PC-9 (cell line): ENCODE data around the gene SERTAD1. TPM values are rescaled to one million over a fixed set of nuclear protein-coding genes. Genes with fewer than 3 reads are reported as not detected.

Experiments used
- BruUV-seq: library from RNA; stranded (reverse); fragments of 400-500 nt; replicated peaks from 2 replicates; lab custom pipeline; 2021; lab: Mats Ljungman, UMichigan
- CTCF ChIA-PET: fragments of 300-600 bp; sonication (Branson Sonifier 250); formaldehyde crosslinking; loops from one replicate; lab custom pipeline; 2022; ENCODE audit warnings: antibody characterized with exemption; lab: Charles Lee
- POLR2A ChIA-PET: fragments of 300-600 bp; sonication (Branson Sonifier 250); formaldehyde crosslinking; loops from one replicate; lab custom pipeline; 2022; ENCODE audit warnings: antibody characterized with exemption; ENCODE audit not compliant: unreplicated experiment; lab: Charles Lee
- DNase-seq, 2 experiments: peaks; one replicate each; pipeline versions ENCODE4 v3.0.0 to v3.0.0-alpha.2; 2015 to 2022; ENCODE audit warnings: mixed read lengths in 1 of 2
- H2AFZ ChIP-seq: fragments of 200-600 bp; sonication (generic); 2 replicates; pipeline ENCODE4 v1.8.1; 2017; ENCODE audit warnings: antibody characterized with exemption
- H3F3A ChIP-seq: fragments of 200-600 bp; sonication (generic); 2 replicates; pipeline ENCODE4 v1.8.1; 2017; ENCODE audit warnings: antibody characterized with exemption, mild to moderate bottlenecking, low read depth; ENCODE audit not compliant: insufficient read depth
- H3K27ac ChIP-seq: fragments of 200-600 bp; sonication (generic); 2 replicates; pipeline ENCODE4 v1.6.1; 2016; ENCODE audit warnings: mixed run types
- H3K27me3 ChIP-seq: fragments of 200-600 bp; sonication (generic); 2 replicates; pipeline ENCODE4 v1.6.1; 2016; ENCODE audit warnings: low read depth, mixed run types; ENCODE audit not compliant: insufficient read depth
- H3K36me3 ChIP-seq: fragments of 200-600 bp; sonication (generic); 2 replicates; pipeline ENCODE4 v1.6.1; 2016; ENCODE audit warnings: low read depth, mixed run types
- H3K4me1 ChIP-seq: fragments of 200-600 bp; sonication (generic); replicated peaks from 2 replicates; pipeline ENCODE4 v1.6.1; 2016; ENCODE audit warnings: mixed run types; ENCODE audit not compliant: insufficient read depth
- H3K4me2 ChIP-seq: fragments of 200-600 bp; sonication (generic); 2 replicates; pipeline ENCODE4 v1.6.1; 2017; ENCODE audit warnings: mixed run types
- H3K4me3 ChIP-seq: fragments of 200-600 bp; sonication (generic); 2 replicates; pipeline ENCODE4 v1.6.1; 2016; ENCODE audit warnings: mixed run types
- H3K79me2 ChIP-seq: fragments of 200-600 bp; sonication (generic); 2 replicates; pipeline ENCODE4 v1.6.1; 2017; ENCODE audit warnings: low read depth, mixed run types
- H3K9me2 ChIP-seq: fragments of 200-600 bp; sonication (generic); 2 replicates; pipeline ENCODE4 v1.8.1; 2017; ENCODE audit warnings: mild to moderate bottlenecking; ENCODE audit not compliant: insufficient read depth
- H3K9me3 ChIP-seq: fragments of 200-600 bp; sonication (generic); 2 replicates; pipeline ENCODE4 v1.8.1; 2016; ENCODE audit warnings: low read depth; ENCODE audit not compliant: insufficient read depth
- H4K20me1 ChIP-seq: fragments of 200-600 bp; sonication (generic); 2 replicates; pipeline ENCODE4 v1.8.1; 2017; ENCODE audit not compliant: insufficient read depth
- CTCF ChIP-seq: fragments of 200-600 bp; sonication (generic); conservative IDR thresholded peaks from 2 replicates; pipeline ENCODE4 v1.6.1; 2017; ENCODE audit warnings: mixed run types, antibody characterized with exemption, mild to moderate bottlenecking, moderate library complexity
- EZH2 ChIP-seq: fragments of 200-600 bp; sonication (generic); IDR thresholded peaks from 2 replicates; pipeline ENCODE4 v1.8.0; 2017; ENCODE audit warnings: antibody characterized with exemption, low read depth
- intact Hi-C: fragments of 100-400 bp; cut with micrococcal nuclease; formaldehyde crosslinking; loops from one replicate; pipeline ENCODE4 v1.10.0; 2022; ENCODE audit not compliant: unreplicated experiment
- total RNA-seq: library from RNA; stranded (reverse); gene quantifications from 2 replicates; pipeline ENCODE4 v1.2.3, GENCODE V29; 2021

The SERTAD1 gene
- total RNA-seq, 1 experiment from 2014 or later, result 7.8 TPM

GRCh38 chr19:40376286-40376862 is 49.4 kb downstream of the SERTAD1 start:
- CTCF ChIA-PET, result interaction anchor here (0.6 kb wide), 1 partner anchor 17 kb away, joined by 3 read pairs; no protein-coding TSS in a partner anchor
- no TSS peak for BruUV-seq
- H3K4me2 ChIP-seq, result no peak overlapping the region
- POLR2A ChIA-PET, result no interaction called here
- H3K79me2 ChIP-seq, result no peaks in the 10 kb centered on the region
- intact Hi-C loops, result no loop called here
- no peaks in the 10 kb centered on the region for H3K9me3 ChIP-seq
- H3K27me3 ChIP-seq, result no peaks in the 10 kb centered on the region
- no peaks in the 10 kb centered on the region for H3F3A ChIP-seq
- DNase-seq, result no peak
- no peaks in the 10 kb centered on the region for H3K9me2 ChIP-seq
- TF ChIP-seq CTCF (no peak), EZH2 (no peak)
- no peaks in the 10 kb centered on the region for H3K36me3 ChIP-seq
- no peak overlapping the region for H2AFZ ChIP-seq
- no peaks in the 10 kb centered on the region for H4K20me1 ChIP-seq
- no peaks in the 10 kb centered on the region for H3K4me1 ChIP-seq
- H3K27ac ChIP-seq, result no peak overlapping the region
- no peak overlapping the region for H3K4me3 ChIP-seq

GRCh38 chr19:40374084-40374483 is 51.7 kb downstream of the SERTAD1 start:
- Histone ChIP-seq H3K4me2 (no peak overlapping the region), H4K20me1 (no peaks in the 10 kb centered on the region), H3K4me3 (no peak overlapping the region), H3K79me2 (no peaks in the 10 kb centered on the region), H3K36me3 (no peaks in the 10 kb centered on the region), H3K9me3 (no peaks in the 10 kb centered on the region), H3K4me1 (no peaks in the 10 kb centered on the region), H3F3A (no peaks in the 10 kb centered on the region), H3K27me3 (no peaks in the 10 kb centered on the region), H2AFZ (no peak overlapping the region), H3K27ac (no peak overlapping the region), H3K9me2 (no peaks in the 10 kb centered on the region)
- intact Hi-C loops, result no loop called here
- ChIA-PET CTCF (no interaction called here), POLR2A (interaction anchor here (0.6 kb wide), 1 partner anchor 1195 kb away, joined by 5 read pairs; no protein-coding TSS in a partner anchor)
- no TSS peak for BruUV-seq
- DNase-seq, result no peak
- TF ChIP-seq EZH2, result no peak
- TF ChIP-seq CTCF, result no peak

GRCh38 chr19:40371802-40372122 is 54.0 kb downstream of the SERTAD1 start:
- DNase-seq, result no peak
- H3K27me3 ChIP-seq, result no peaks in the 10 kb centered on the region
- H3K4me2 ChIP-seq, result no peak overlapping the region
- intact Hi-C loops, result no loop called here
- H3K27ac ChIP-seq, result no peak overlapping the region
- H2AFZ ChIP-seq, result no peak overlapping the region
- CTCF ChIA-PET, result interaction anchor here (0.7 kb wide), 1 partner anchor 49 kb away, joined by 3 read pairs; no protein-coding TSS in a partner anchor
- H3K4me1 ChIP-seq, result no peaks in the 10 kb centered on the region
- TF ChIP-seq CTCF (no peak), EZH2 (no peak)
- no peaks in the 10 kb centered on the region for H3K9me2 ChIP-seq
- no peaks in the 10 kb centered on the region for H3K36me3 ChIP-seq
- no peaks in the 10 kb centered on the region for H3F3A ChIP-seq
- BruUV-seq, result no TSS peak
- POLR2A ChIA-PET, result no interaction called here
- H3K4me3 ChIP-seq, result no peak overlapping the region
- no peaks in the 10 kb centered on the region for H3K79me2 ChIP-seq
- no peaks in the 10 kb centered on the region for H3K9me3 ChIP-seq
- no peaks in the 10 kb centered on the region for H4K20me1 ChIP-seq

Other genes with a start within 250 kb of the SERTAD1 start
- 26.9 and 29.5 TPM in 2 replicates for gene MAP3K10, start 234.6 kb downstream of the SERTAD1 start, total RNA-seq
- 0.50 and 0.59 TPM in 2 replicates for gene TTC9B, start 207.6 kb downstream of the SERTAD1 start, total RNA-seq
- gene CCNP, start 199.3 kb downstream of the SERTAD1 start, total RNA-seq, result 0.63 and 0.93 TPM in 2 replicates
- 144 and 149 TPM in 2 replicates for gene AKT2, start 140.6 kb downstream of the SERTAD1 start, total RNA-seq
- 17.3 and 21.2 TPM in 2 replicates for gene C19orf47, start 77.6 kb downstream of the SERTAD1 start, total RNA-seq
- gene PLD3, start 77.3 kb downstream of the SERTAD1 start, total RNA-seq, result 146 and 187 TPM in 2 replicates
- gene HIPK4, start 35.8 kb downstream of the SERTAD1 start, total RNA-seq, result 0.37 and 0.38 TPM in 2 replicates
- gene PRX, start 12.6 kb downstream of the SERTAD1 start, total RNA-seq, result 6.6 and 9.2 TPM in 2 replicates
- gene SERTAD3, start 18.3 kb upstream of the SERTAD1 start, total RNA-seq, result 35.9 and 41.4 TPM in 2 replicates
- 204 and 239 TPM in 2 replicates for gene BLVRB, start 39.8 kb upstream of the SERTAD1 start, total RNA-seq
- 0.48 and 0.85 TPM in 2 replicates for gene SPTBN4, start 41.0 kb upstream of the SERTAD1 start, total RNA-seq
- gene SHKBP1, start 150.9 kb upstream of the SERTAD1 start, total RNA-seq, result 90.1 and 93.7 TPM in 2 replicates
- 163 and 203 TPM in 2 replicates for gene LTBP4, start 175.4 kb upstream of the SERTAD1 start, total RNA-seq